ENCODE measurements around the gene WFDC1.
A peak's percentile ranks its signal among the peaks of the same experiment; 100 is the strongest.

The WFDC1 gene

GRCh38 chr16:84272740-84273320, 21.8 kb upstream of the WFDC1 start:
- FAIRE-seq (no peak), DNase-seq (ENCODE audit: insufficient read length, low spot score) (no peak)
- no peak for TF ChIP-seq CTCF (IDR thresholded peaks at IDR 0.05; ENCODE audit: insufficient read depth, missing control alignments)

- TF ChIP-seq CTCF (IDR thresholded peaks at IDR 0.05; ENCODE audit: insufficient read depth, missing control alignments): no peak
- no peak for FAIRE-seq
- no peak for DNase-seq (ENCODE audit: insufficient read length, low spot score)
Observed at GRCh38 chr16:84274515-84274914, 20.2 kb upstream of the WFDC1 start.

- no peak for DNase-seq (ENCODE audit: insufficient read length, low spot score)
- no peak for FAIRE-seq
- no peak for TF ChIP-seq CTCF (IDR thresholded peaks at IDR 0.05; ENCODE audit: insufficient read depth, missing control alignments)
Observed at GRCh38 chr16:84275585-84276151, 19.0 kb upstream of the WFDC1 start.

GRCh38 chr16:84277244-84277823, 17.3 kb upstream of the WFDC1 start:
- peak; percentile 89 for TF ChIP-seq CTCF (IDR thresholded peaks at IDR 0.05; ENCODE audit: insufficient read depth, missing control alignments)
- DNase-seq (ENCODE audit: insufficient read length, low spot score): no peak
- no peak for FAIRE-seq

GRCh38 chr16:84278333-84278732, 16.3 kb upstream of the WFDC1 start:
- DNase-seq (ENCODE audit: insufficient read length, low spot score) (no peak), FAIRE-seq (no peak)
- TF ChIP-seq CTCF (IDR thresholded peaks at IDR 0.05; ENCODE audit: insufficient read depth, missing control alignments): no peak

GRCh38 chr16:84278968-84279367, 15.7 kb upstream of the WFDC1 start:
- no peak for TF ChIP-seq CTCF (IDR thresholded peaks at IDR 0.05; ENCODE audit: insufficient read depth, missing control alignments)
- DNase-seq (ENCODE audit: insufficient read length, low spot score) (no peak), FAIRE-seq (no peak)

- no peak for DNase-seq (ENCODE audit: insufficient read length, low spot score)
- no peak for TF ChIP-seq CTCF (IDR thresholded peaks at IDR 0.05; ENCODE audit: insufficient read depth, missing control alignments)
- FAIRE-seq: no peak
Observed at GRCh38 chr16:84279881-84280280, 14.8 kb upstream of the WFDC1 start.

All from D721Med (cell line).